K562 (cell line): Measurements from ENCODE around the gene HBG1. TPM values are rescaled to one million over a fixed set of nuclear protein-coding genes. Genes with fewer than 3 reads are reported as not detected.

ENCODE experiments used
- ARID1B ChIP-seq: fragments of 450-650 bp; IDR thresholded peaks from 2 replicates; pipeline ENCODE4 v1.6.1; 2016; ENCODE audit warnings: antibody characterized with exemption, mild to moderate bottlenecking, inconsistent platforms
- ARID3A ChIP-seq: IDR thresholded peaks from 2 replicates; pipeline ENCODE4 v1.6.1; 2012; ENCODE audit warnings: low read depth, low read length, improper control_type of control experiment, borderline replicate concordance
- CC2D1A ChIP-seq: fragments of 450-650 bp; IDR thresholded peaks from 2 replicates; pipeline ENCODE4 v1.6.1; 2017; ENCODE audit warnings: mild to moderate bottlenecking
- EGR1 ChIP-seq: fragments of 450-650 bp; conservative IDR thresholded peaks from 2 replicates; pipeline ENCODE4 v1.6.1; 2017; ENCODE audit warnings: mild to moderate bottlenecking
- ELF1 ChIP-seq: fragments of 200-800 bp; sonication (Bioruptor generic); IDR thresholded peaks from 2 replicates; pipeline ENCODE4 v1.6.1; 2016; ENCODE audit warnings: missing genetic modification characterization, missing compliant biosample characterization
- ETV5 ChIP-seq: sonication (generic); formaldehyde crosslinking; IDR thresholded peaks from 2 replicates; pipeline ENCODE4 v1.4.0; 2020; ENCODE audit warnings: low read depth, mild to moderate bottlenecking, missing genetic modification reagents
- FOXO4 ChIP-seq: fragments of 450-650 bp; formaldehyde crosslinking; IDR thresholded peaks from 2 replicates; pipeline ENCODE4 v1.4.0; 2020; ENCODE audit warnings: mild to moderate bottlenecking, moderate library complexity
- GABPB1 ChIP-seq: sonication (generic); formaldehyde crosslinking; IDR thresholded peaks from 2 replicates; pipeline ENCODE4 v1.8.0; 2022; ENCODE audit warnings: mild to moderate bottlenecking, missing genetic modification reagents
- KDM1A ChIP-seq, 2 experiments: fragments of 450-650 bp; IDR thresholded peaks; 2 replicates each; pipeline ENCODE4 v1.6.1; 2016; ENCODE audit warnings: mild to moderate bottlenecking in 2 of 2
- KLF10 ChIP-seq: fragments of 250-450 bp; sonication (Bioruptor Pico); IDR thresholded peaks from 2 replicates; pipeline ENCODE4 v1.6.1; 2021; ENCODE audit warnings: matching md5 sums
- KLF13 ChIP-seq: fragments of 450-650 bp; IDR thresholded peaks from 2 replicates; pipeline ENCODE4 v1.6.1; 2016; ENCODE audit warnings: missing genetic modification characterization, low read depth, mild to moderate bottlenecking, missing compliant biosample characterization, moderate library complexity, borderline replicate concordance
- MYBL2 ChIP-seq, 2 experiments: fragments of 450-650 bp in 1 of 2; sonication (generic) in 1 of 2; formaldehyde crosslinking in 1 of 2; IDR thresholded peaks; 2 replicates each; pipeline versions ENCODE4 v1.6.1 to v1.8.1; 2017 to 2022; ENCODE audit warnings: borderline replicate concordance in 1 of 2, inconsistent platforms in 1 of 2, low read depth in 1 of 2, mild to moderate bottlenecking in 1 of 2, missing genetic modification reagents in 1 of 2, moderate library complexity in 1 of 2
- POLR3A ChIP-seq: IDR thresholded peaks from 2 replicates; pipeline ENCODE4 v1.6.1; 2011; ENCODE audit warnings: borderline replicate concordance, mild to moderate bottlenecking, moderate library complexity; ENCODE audit not compliant: insufficient read length, insufficient read depth; ENCODE audit errors: extremely low read depth
- POU5F1 ChIP-seq: fragments of 150-350 bp; IDR thresholded peaks from 2 replicates; pipeline ENCODE4 v1.6.1; 2014; ENCODE audit warnings: borderline replicate concordance, low read length, low read depth, mild to moderate bottlenecking; ENCODE audit not compliant: partially characterized antibody
- SAP30 ChIP-seq: fragments of 200-600 bp; sonication (generic); IDR thresholded peaks from 2 replicates; pipeline ENCODE4 v1.6.1; 2012; ENCODE audit warnings: borderline replicate concordance, low read depth, mild to moderate bottlenecking, moderate library complexity, low read length, control low read depth, inconsistent platforms; ENCODE audit not compliant: insufficient read depth, poor library complexity, severe bottlenecking
- TFAP4 ChIP-seq: sonication (generic); formaldehyde crosslinking; IDR thresholded peaks from 2 replicates; pipeline ENCODE4 v1.8.0; 2022; ENCODE audit warnings: missing genetic modification reagents, mild to moderate bottlenecking, moderate library complexity, borderline replicate concordance
- UBTF ChIP-seq, 2 experiments: IDR thresholded peaks; 2 replicates each; pipeline ENCODE4 v1.6.1; 2012; ENCODE audit warnings: improper control_type of control experiment in 2 of 2, low read depth in 2 of 2, low read length in 2 of 2, borderline replicate concordance in 1 of 2
- ZNF347 ChIP-seq: fragments of 450-650 bp; formaldehyde crosslinking; IDR thresholded peaks from 2 replicates; pipeline ENCODE4 v1.4.0; 2020; ENCODE audit warnings: low read depth, mild to moderate bottlenecking, moderate library complexity
- ZNF589 ChIP-seq: fragments of 200-800 bp; sonication (Bioruptor generic); IDR thresholded peaks from 2 replicates; pipeline ENCODE4 v1.6.1; 2016; ENCODE audit warnings: low read depth, missing genetic modification characterization, missing compliant biosample characterization
- ZNF75A ChIP-seq: fragments of 450-650 bp; formaldehyde crosslinking; IDR thresholded peaks from 2 replicates; pipeline ENCODE4 v1.4.0; 2020; ENCODE audit warnings: mild to moderate bottlenecking
- ZNF778 ChIP-seq: fragments of 450-650 bp; formaldehyde crosslinking; IDR thresholded peaks from 2 replicates; pipeline ENCODE4 v1.4.0; 2020; ENCODE audit warnings: mild to moderate bottlenecking, moderate library complexity
- polyA plus RNA-seq, 8 experiments: library from polyadenylated mRNA; depleted of rRNA in 4 of 8; stranded (reverse) in 5 of 8; unstranded in 3 of 8; fragments of >200 nt; fragmentation: Nextera tagmentation in 2 of 8; fragmentation: Illumina TruSeq in 1 of 8; extraction: Ambion mirVana in 2 of 8; extraction: Trizol in 1 of 8; gene quantifications; 2 replicates each; pipeline versions ENCODE4 v1.2.1 to v1.2.3, GENCODE V29; 2011 to 2014; ENCODE audit warnings: inconsistent platforms in 1 of 8, missing spikeins in 1 of 8
- total RNA-seq, 7 experiments: library from RNA; depleted of rRNA in 6 of 7; stranded (reverse); fragments of >200 nt in 6 of 7; fragmentation: Illumina TruSeq in 2 of 7; extraction: Trizol in 2 of 7; gene quantifications; 2 replicates each; pipeline versions ENCODE4 v1.2.1 to v1.2.3, GENCODE V29; 2011 to 2021; ENCODE audit warnings: low replicate concordance in 1 of 7

Gene HBG1
- total and polyA plus RNA-seq, 9 of the 15 experiments (the other 6 are each of a cell fraction or from before 2014, with no cell fraction given), result 1,066 to 16,338 (median 4,898) TPM

GRCh38 chr11:5284637-5285036 is 35.0 kb upstream of the HBG1 start (continued):
- TF ChIP-seq FOXO4 (CRISPR knock-in tag) (no peak), KDM1A (IDR thresholded peaks at IDR 0.05) (peak; percentile 44 to 72; a peak in 2 of 4 replicates), TFAP4 (CRISPR knock-in tag) (peak; percentile 70; the same call in 1 of the 2 replicates), ZNF75A (CRISPR knock-in tag) (no peak), POU5F1 (no peak), EGR1 (0 out of 2 replicates have a peak, but pooled peaks have one; percentile 4), UBTF (IDR thresholded peaks at IDR 0.05; ENCODE audit: borderline replicate concordance in 1 of 2, low read depth in 2 of 2, low read length in 2 of 2) (no peak), MYBL2 (IDR thresholded peaks at IDR 0.05; ENCODE audit: low read depth) (no peak), MYBL2 (CRISPR knock-in tag; IDR thresholded peaks at IDR 0.05; ENCODE audit: borderline replicate concordance) (no peak), KLF13 (tag) (no peak), ARID3A (0 out of 2 replicates have a peak, but pooled peaks have one; percentile 43), CC2D1A (peak; percentile 69; the same call in 1 of the 2 replicates), KLF10 (CRISPR knock-in tag) (no peak), SAP30 (no peak), ETV5 (CRISPR knock-in tag) (no peak), ZNF778 (CRISPR knock-in tag) (no peak), ZNF347 (CRISPR knock-in tag) (no peak), ELF1 (no peak), GABPB1 (CRISPR knock-in tag) (no peak), ZNF589 (CRISPR knock-in tag) (peak; percentile 60; the same call in 1 of the 2 replicates), POLR3A (no peak), ARID1B (peak; percentile 91)
